ENCODE data around the gene CCDC141.

- TF ChIP-seq CTCF (IDR thresholded peaks at IDR 0.05) = no peak
- TF ChIP-seq POLR2A (IDR thresholded peaks at IDR 0.05) = no peak
- no peak for TF ChIP-seq POLR2AphosphoS5 (IDR thresholded peaks at IDR 0.05)
Observed at GRCh38 chr2:178933493-178933892, 116.4 kb downstream of the CCDC141 start.

All from upper lobe of left lung (tissue), 4 donors.